T-helper 1 cell treated with Interleukin-12 subunit alpha and Interleukin-12 subunit beta and Interleukin-4 antibody, amounts not matched to agents 30 μg/mL and 1 μg/mL, for 36 hours (primary cell): ENCODE data around the gene CMTM1.

Experiments
- H3K27ac Mint-ChIP-seq: one replicate; pipeline ENCODE4 v1.8.0; 2021; ENCODE audit warnings: mild to moderate bottlenecking, mixed read lengths
- H3K27me3 Mint-ChIP-seq: one replicate; pipeline ENCODE4 v1.8.0; 2021; ENCODE audit warnings: low read depth, mixed read lengths
- H3K36me3 Mint-ChIP-seq: one replicate; pipeline ENCODE4 v1.8.0; 2021; ENCODE audit warnings: low read depth, mixed read lengths
- H3K4me1 Mint-ChIP-seq: one replicate; pipeline ENCODE4 v1.8.0; 2021; ENCODE audit warnings: low read depth, mixed read lengths
- H3K4me3 Mint-ChIP-seq: one replicate; pipeline ENCODE4 v1.8.0; 2021; ENCODE audit warnings: mild to moderate bottlenecking, moderate library complexity, mixed read lengths
- H3K9me3 Mint-ChIP-seq: one replicate; pipeline ENCODE4 v1.8.0; 2021; ENCODE audit warnings: mixed read lengths

Gene CMTM1

DNA sequence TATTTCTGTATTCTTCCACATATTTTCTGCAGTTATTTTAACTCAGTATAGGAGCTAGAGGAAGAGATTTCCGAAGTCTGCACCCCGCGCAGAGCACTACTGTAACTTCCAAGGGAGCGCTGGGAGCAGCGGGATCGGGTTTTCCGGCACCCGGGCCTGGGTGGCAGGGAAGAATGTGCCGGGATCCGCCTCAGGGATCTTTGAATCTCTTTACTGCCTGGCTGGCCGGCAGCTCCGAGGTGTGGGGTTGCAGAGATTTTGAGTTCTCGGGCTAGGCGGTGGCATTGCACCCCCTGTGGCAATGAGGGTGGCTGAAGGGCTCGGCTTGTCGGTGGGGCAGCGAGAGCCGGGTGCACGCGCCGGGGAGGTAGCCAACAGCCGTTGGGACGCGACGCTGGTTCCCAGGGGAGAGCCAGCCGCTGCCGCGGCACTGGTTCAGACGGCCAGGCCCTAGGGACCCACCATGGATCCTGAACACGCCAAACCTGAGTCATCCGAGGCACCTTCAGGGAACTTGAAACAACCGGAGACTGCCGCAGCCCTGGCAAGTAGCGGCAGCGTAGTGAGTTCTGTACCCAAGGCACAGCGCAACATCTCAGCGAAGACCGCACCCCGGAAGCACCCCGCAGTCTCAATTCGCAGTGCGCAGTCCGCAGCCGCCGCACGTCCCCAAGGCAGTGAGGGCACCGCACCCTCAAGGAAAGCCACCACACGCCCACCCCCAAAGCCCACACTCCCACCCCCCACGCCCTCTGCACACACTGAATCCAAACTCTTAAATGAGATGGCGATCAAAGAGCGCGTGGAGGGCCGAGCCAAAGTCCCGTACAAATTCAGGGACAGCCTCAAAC, at the start of gene CMTM1:
CMTM1 (plus strand) TSS at position 389 of the 851 bp plus-strand sequence; CDS start at position 464, 75 bp downstream.
- peaks cover 36% of the 10 kb centered on the region for H3K4me1 Mint-ChIP-seq

DNA sequence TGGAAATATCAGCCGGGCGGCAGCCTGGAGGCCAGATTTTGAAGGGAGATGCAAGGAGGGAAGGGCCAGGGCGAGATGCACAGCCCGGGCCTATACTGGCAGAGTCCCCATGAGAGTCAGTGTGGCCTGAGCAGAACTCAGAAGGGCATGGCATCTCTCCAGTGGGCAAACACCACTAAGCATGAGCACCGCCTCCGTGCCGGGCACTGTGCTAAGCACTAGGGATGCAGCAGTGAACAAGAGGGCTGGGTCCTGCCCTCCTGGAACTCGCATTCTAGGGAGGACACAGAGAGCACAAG, 49.8 kb upstream of the CMTM1 start:
- Mint-ChIP-seq H3K27me3 (no peaks in the 10 kb centered on the region), H3K27ac (peak overlapping the region; percentile 99), H3K4me1 (peaks cover 66% of the 10 kb centered on the region), H3K36me3 (peaks cover 14% of the 10 kb centered on the region), H3K9me3 (no peaks in the 10 kb centered on the region), H3K4me3 (peak overlapping the region; percentile 82)

More for the DNA sequence above, at the start of gene CMTM1:
- Mint-ChIP-seq H3K9me3 (no peaks in the 10 kb centered on the region), H3K4me3 (no peak within 1 kb of the TSS), H3K36me3 (peaks cover 63% of the 10 kb centered on the region), H3K27me3 (no peaks in the 10 kb centered on the region), H3K27ac (no peak within 1 kb of the TSS)

- peak overlapping the region; percentile 99 for H3K27ac Mint-ChIP-seq
- H3K4me1 Mint-ChIP-seq: peaks cover 68% of the 10 kb centered on the region
- peaks cover 11% of the 10 kb centered on the region for H3K36me3 Mint-ChIP-seq
- no peaks in the 10 kb centered on the region for H3K9me3 Mint-ChIP-seq
- no peaks in the 10 kb centered on the region for H3K27me3 Mint-ChIP-seq
- H3K4me3 Mint-ChIP-seq: peak overlapping the region; percentile 82
Observed at GRCh38 chr16:66516808-66517585, 49.2 kb upstream of the CMTM1 start.

- H3K4me3 Mint-ChIP-seq: peak overlapping the region; percentile 82
- peaks cover 9% of the 10 kb centered on the region for H3K36me3 Mint-ChIP-seq
- H3K27ac Mint-ChIP-seq: peak overlapping the region; percentile 99
- H3K9me3 Mint-ChIP-seq: no peaks in the 10 kb centered on the region
- H3K4me1 Mint-ChIP-seq: peaks cover 74% of the 10 kb centered on the region
- H3K27me3 Mint-ChIP-seq: no peaks in the 10 kb centered on the region
Observed at GRCh38 chr16:66517586-66518263, 48.5 kb upstream of the CMTM1 start.

- peak overlapping the region; percentile 97 for H3K27ac Mint-ChIP-seq
- H3K36me3 Mint-ChIP-seq: peaks cover 9% of the 10 kb centered on the region
- H3K27me3 Mint-ChIP-seq: no peaks in the 10 kb centered on the region
- peaks cover 85% of the 10 kb centered on the region for H3K4me1 Mint-ChIP-seq
- H3K9me3 Mint-ChIP-seq: no peaks in the 10 kb centered on the region
- H3K4me3 Mint-ChIP-seq: peak overlapping the region; percentile 28
Observed at GRCh38 chr16:66519482-66520373, 46.5 kb upstream of the CMTM1 start.

GRCh38 chr16:66520406-66521170, 45.7 kb upstream of the CMTM1 start:
- no peaks in the 10 kb centered on the region for H3K9me3 Mint-ChIP-seq
- H3K27ac Mint-ChIP-seq: peak overlapping the region; percentile 97
- peaks cover 85% of the 10 kb centered on the region for H3K4me1 Mint-ChIP-seq
- H3K27me3 Mint-ChIP-seq: no peaks in the 10 kb centered on the region
- peaks cover 10% of the 10 kb centered on the region for H3K36me3 Mint-ChIP-seq
- peak overlapping the region; percentile 42 for H3K4me3 Mint-ChIP-seq

- no peaks in the 10 kb centered on the region for H3K27me3 Mint-ChIP-seq
- peaks cover 85% of the 10 kb centered on the region for H3K4me1 Mint-ChIP-seq
- no peaks in the 10 kb centered on the region for H3K9me3 Mint-ChIP-seq
- peak overlapping the region; percentile 97 for H3K27ac Mint-ChIP-seq
- peaks cover 16% of the 10 kb centered on the region for H3K36me3 Mint-ChIP-seq
- H3K4me3 Mint-ChIP-seq: peak overlapping the region; percentile 63
Observed at GRCh38 chr16:66521252-66521713, 45.0 kb upstream of the CMTM1 start.

GRCh38 chr16:66521951-66522771, 44.1 kb upstream of the CMTM1 start:
- Mint-ChIP-seq H3K27me3 (no peaks in the 10 kb centered on the region), H3K4me1 (peaks cover 83% of the 10 kb centered on the region), H3K36me3 (peaks cover 16% of the 10 kb centered on the region), H3K27ac (peak overlapping the region; percentile 97), H3K9me3 (no peaks in the 10 kb centered on the region), H3K4me3 (peak overlapping the region; percentile 63)

DNA sequence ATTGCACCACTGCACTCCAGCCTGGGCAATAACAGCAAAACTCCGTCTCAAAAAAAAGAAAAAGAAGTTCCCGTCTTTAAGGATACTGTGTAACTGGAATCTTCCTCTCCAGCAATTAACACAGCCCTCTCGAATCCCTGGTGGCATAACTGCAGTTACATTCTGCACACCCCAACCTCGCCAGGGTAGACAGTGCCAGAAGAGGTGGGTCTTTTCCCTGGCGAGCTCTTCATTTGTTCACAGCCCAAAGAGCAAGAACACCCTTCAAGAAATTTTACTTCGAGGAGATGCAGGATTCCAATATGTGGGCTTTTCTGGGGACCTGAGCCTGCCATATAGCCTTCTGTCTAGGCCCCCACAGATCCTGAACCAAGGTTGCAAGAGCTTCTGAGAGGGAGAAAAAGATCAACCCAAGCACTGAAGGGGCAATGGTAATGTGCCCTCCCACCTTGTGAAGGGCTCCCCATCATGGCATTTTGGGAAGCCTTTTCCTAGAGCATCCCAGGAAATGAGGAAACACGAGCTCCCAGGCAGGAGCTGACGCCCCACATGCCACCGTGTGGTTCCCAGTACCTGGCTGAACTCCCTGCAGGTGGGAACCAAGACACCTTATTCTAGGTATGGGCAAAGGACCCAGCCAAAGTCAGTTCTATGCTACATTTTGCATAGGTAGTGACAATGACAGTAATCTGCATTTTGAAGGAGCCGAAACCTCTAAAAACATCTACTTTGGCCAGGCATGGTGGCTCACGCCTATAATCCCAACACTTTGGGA, 43.2 kb upstream of the CMTM1 start:
- Mint-ChIP-seq H3K9me3 (no peaks in the 10 kb centered on the region), H3K4me1 (peaks cover 80% of the 10 kb centered on the region), H3K4me3 (no peak overlapping the region), H3K27ac (peak overlapping the region; percentile 97), H3K27me3 (no peaks in the 10 kb centered on the region), H3K36me3 (peaks cover 19% of the 10 kb centered on the region)

DNA sequence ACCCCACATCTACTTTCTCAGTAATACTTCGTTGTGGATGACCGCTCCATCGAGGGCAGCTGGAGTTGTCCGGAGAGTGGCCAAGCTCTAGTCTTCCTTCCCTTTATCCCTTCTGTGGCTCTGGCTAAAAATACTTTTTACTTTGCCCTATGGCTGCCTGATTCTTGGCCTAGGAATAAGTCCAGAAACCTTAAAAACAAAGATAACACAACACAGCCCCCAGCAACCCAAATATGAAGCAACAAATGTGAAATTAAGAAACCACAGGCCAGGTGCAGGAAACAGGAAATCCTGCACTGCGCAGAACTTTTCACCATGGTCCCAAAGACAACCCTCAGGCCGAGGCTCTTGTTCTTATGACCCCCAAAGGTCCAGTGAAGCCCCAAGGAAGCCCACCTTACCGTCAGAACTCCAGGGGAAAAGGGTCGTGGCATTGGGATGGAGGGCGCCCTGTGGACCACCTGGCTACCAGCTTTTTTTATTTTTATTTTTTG, 42.3 kb upstream of the CMTM1 start:
- H3K27ac Mint-ChIP-seq: peak overlapping the region; percentile 97
- peak overlapping the region; percentile 73 for H3K4me3 Mint-ChIP-seq
- H3K27me3 Mint-ChIP-seq: no peaks in the 10 kb centered on the region
- H3K36me3 Mint-ChIP-seq: peaks cover 23% of the 10 kb centered on the region
- peaks cover 77% of the 10 kb centered on the region for H3K4me1 Mint-ChIP-seq
- H3K9me3 Mint-ChIP-seq: no peaks in the 10 kb centered on the region

GRCh38 chr16:66524601-66525164, 41.6 kb upstream of the CMTM1 start:
- H3K4me1 Mint-ChIP-seq: peaks cover 75% of the 10 kb centered on the region
- H3K27ac Mint-ChIP-seq: peak overlapping the region; percentile 97
- H3K27me3 Mint-ChIP-seq: no peaks in the 10 kb centered on the region
- no peaks in the 10 kb centered on the region for H3K9me3 Mint-ChIP-seq
- H3K4me3 Mint-ChIP-seq: peak overlapping the region; percentile 64
- H3K36me3 Mint-ChIP-seq: peaks cover 29% of the 10 kb centered on the region
